PC-3 (cell line): ENCODE measurements around the gene ATXN7L1. TPM values are rescaled to one million over a fixed set of nuclear protein-coding genes. Genes with fewer than 3 reads are reported as not detected.

Source experiments
- ATAC-seq: fragments of 200-7000 bp; cut with Tn5 transposase; 2 replicates; pipeline ENCODE4 v1.9.1; 2020; ENCODE audit warnings: mild to moderate bottlenecking, moderate library complexity
- BruUV-seq: library from RNA; stranded (reverse); fragments of 400-500 nt; replicated peaks from 2 replicates; lab custom pipeline; 2021; lab: Mats Ljungman, UMichigan
- CTCF ChIA-PET: fragments of 300-600 bp; sonication (Branson Sonifier 250); formaldehyde crosslinking; loops from one replicate; lab custom pipeline; 2022; ENCODE audit warnings: antibody characterized with exemption; lab: Charles Lee
- POLR2A ChIA-PET: fragments of 300-600 bp; sonication (Branson Sonifier 250); formaldehyde crosslinking; loops from one replicate; lab custom pipeline; 2022; ENCODE audit warnings: antibody characterized with exemption; ENCODE audit not compliant: unreplicated experiment; lab: Charles Lee
- DNase-seq: peaks from one replicate; pipeline ENCODE4 v3.0.0-alpha.2; 2015
- H2AFZ ChIP-seq: fragments of 300-600 bp; sonication (generic); 2 replicates; pipeline ENCODE4 v1.6.0; 2016; ENCODE audit warnings: antibody characterized with exemption, low read length
- H3F3A ChIP-seq: fragments of 300-600 bp; sonication (generic); one replicate; pipeline ENCODE4 v1.6.0; 2017; ENCODE audit warnings: antibody characterized with exemption, low read length, control low read depth, mild to moderate bottlenecking; ENCODE audit not compliant: unreplicated experiment
- H3K27ac ChIP-seq: fragments of 300-600 bp; sonication (generic); 2 replicates; pipeline ENCODE4 v1.5.1; 2016; ENCODE audit warnings: mild to moderate bottlenecking, low read length
- H3K27me3 ChIP-seq: fragments of 300-600 bp; sonication (generic); 2 replicates; pipeline ENCODE4 v1.6.1; 2016; ENCODE audit warnings: low read length, mixed read lengths
- H3K36me3 ChIP-seq: fragments of 300-600 bp; sonication (generic); 2 replicates; pipeline ENCODE4 v1.6.1; 2016; ENCODE audit warnings: low read depth, mixed run types, low read length, mixed read lengths
- H3K4me1 ChIP-seq: fragments of 300-600 bp; sonication (generic); 2 replicates; pipeline ENCODE4 v1.5.1; 2016; ENCODE audit warnings: low read length; ENCODE audit not compliant: insufficient read depth
- H3K4me2 ChIP-seq: fragments of 300-600 bp; sonication (generic); 2 replicates; pipeline ENCODE4 v1.6.0; 2016; ENCODE audit warnings: low read length
- H3K4me3 ChIP-seq: fragments of 300-600 bp; sonication (generic); 2 replicates; pipeline ENCODE4 v1.5.1; 2016; ENCODE audit warnings: mild to moderate bottlenecking, low read length, mixed read lengths
- H3K79me2 ChIP-seq: fragments of 300-600 bp; sonication (generic); 2 replicates; pipeline ENCODE4 v1.6.1; 2017; ENCODE audit warnings: low read length, mixed read lengths
- H3K9ac ChIP-seq: fragments of 300-600 bp; sonication (generic); 2 replicates; pipeline ENCODE4 v1.6.0; 2016; ENCODE audit warnings: mild to moderate bottlenecking, low read length
- H3K9me2 ChIP-seq: fragments of 300-600 bp; sonication (generic); replicated peaks from 2 replicates; pipeline ENCODE4 v1.6.1; 2016; ENCODE audit warnings: mixed run types, low read length, mixed read lengths
- H3K9me3 ChIP-seq: fragments of 300-600 bp; sonication (generic); 2 replicates; pipeline ENCODE4 v1.6.1; 2016; ENCODE audit warnings: low read length, mixed read lengths
- H4K20me1 ChIP-seq: fragments of 300-600 bp; sonication (generic); 2 replicates; pipeline ENCODE4 v1.6.1; 2016; ENCODE audit warnings: low read length, mixed read lengths
- EZH2 ChIP-seq: fragments of 300-600 bp; sonication (generic); IDR thresholded peaks from one replicate; pipeline ENCODE4 v1.6.1; 2017; ENCODE audit warnings: antibody characterized with exemption, mild to moderate bottlenecking, low read length; ENCODE audit not compliant: unreplicated experiment
- EZH2phosphoT487 ChIP-seq: fragments of 300-600 bp; sonication (generic); IDR thresholded peaks from 2 replicates; pipeline ENCODE4 v1.6.1; 2018; ENCODE audit warnings: mild to moderate bottlenecking, antibody characterized with exemption, low read length, borderline replicate concordance
- intact Hi-C: fragments of 100-400 bp; cut with micrococcal nuclease; formaldehyde crosslinking; loops from 2 replicates; pipeline ENCODE4 v1.9.0; 2023
- total RNA-seq: library from RNA; depleted of rRNA; stranded (reverse); fragments of >200 nt; gene quantifications from 2 replicates; pipeline ENCODE4 v1.2.3, GENCODE V29; 2014
- TF ChIP-seq, protein P1 (sequence below): fragments of 300-600 bp; sonication (generic); conservative IDR thresholded peaks from 2 replicates; pipeline ENCODE4 v1.5.1; 2017; ENCODE audit warnings: antibody characterized with exemption, low read depth, mild to moderate bottlenecking, low read length

ATXN7L1 gene
- total RNA-seq, 1 experiment from 2014 or later = 16.0 TPM

GRCh38 chr7:105808703-105809590 lies 67.5 kb downstream of the ATXN7L1 start:
- intact Hi-C loops = loop anchor here (1.0 to 2.0 kb wide), 3 partner anchors 18 to 67 kb away; partner anchors contain the start of gene ATXN7L1
- ATAC-seq (peak; percentile 89), DNase-seq (peak; percentile 85)
- ChIA-PET POLR2A (interaction anchor here (0.7 kb wide), 1 partner anchor 190 kb away, joined by 4 read pairs; no protein-coding TSS in a partner anchor), CTCF (interaction anchor here (0.6 kb wide), 2 partner anchors 22 to 69 kb away, joined by 3 to 4 read pairs; no protein-coding TSS in a partner anchor)
- H3K9me3 ChIP-seq = no peaks in the 10 kb centered on the region
- TF ChIP-seq EZH2 = no peak
- TF ChIP-seq, protein P1, sequence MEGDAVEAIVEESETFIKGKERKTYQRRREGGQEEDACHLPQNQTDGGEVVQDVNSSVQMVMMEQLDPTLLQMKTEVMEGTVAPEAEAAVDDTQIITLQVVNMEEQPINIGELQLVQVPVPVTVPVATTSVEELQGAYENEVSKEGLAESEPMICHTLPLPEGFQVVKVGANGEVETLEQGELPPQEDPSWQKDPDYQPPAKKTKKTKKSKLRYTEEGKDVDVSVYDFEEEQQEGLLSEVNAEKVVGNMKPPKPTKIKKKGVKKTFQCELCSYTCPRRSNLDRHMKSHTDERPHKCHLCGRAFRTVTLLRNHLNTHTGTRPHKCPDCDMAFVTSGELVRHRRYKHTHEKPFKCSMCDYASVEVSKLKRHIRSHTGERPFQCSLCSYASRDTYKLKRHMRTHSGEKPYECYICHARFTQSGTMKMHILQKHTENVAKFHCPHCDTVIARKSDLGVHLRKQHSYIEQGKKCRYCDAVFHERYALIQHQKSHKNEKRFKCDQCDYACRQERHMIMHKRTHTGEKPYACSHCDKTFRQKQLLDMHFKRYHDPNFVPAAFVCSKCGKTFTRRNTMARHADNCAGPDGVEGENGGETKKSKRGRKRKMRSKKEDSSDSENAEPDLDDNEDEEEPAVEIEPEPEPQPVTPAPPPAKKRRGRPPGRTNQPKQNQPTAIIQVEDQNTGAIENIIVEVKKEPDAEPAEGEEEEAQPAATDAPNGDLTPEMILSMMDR = 0 out of 2 replicates have a peak, but pooled peaks have one; percentile 10
- H3K9ac ChIP-seq = peak overlapping the region; percentile 45
- no peaks in the 10 kb centered on the region for H3K79me2 ChIP-seq
- no peaks in the 10 kb centered on the region for H4K20me1 ChIP-seq
- no peaks in the 10 kb centered on the region for H3F3A ChIP-seq
- peak overlapping the region; percentile 83 for H3K27ac ChIP-seq
- no peak overlapping the region for H3K4me3 ChIP-seq
- BruUV-seq = no TSS peak
- H3K4me2 ChIP-seq = peak overlapping the region; percentile 51
- no peaks in the 10 kb centered on the region for H3K36me3 ChIP-seq
- no peaks in the 10 kb centered on the region for H3K9me2 ChIP-seq
- H2AFZ ChIP-seq = peak overlapping the region; percentile 39; the same call in 1 of the 2 replicates
- H3K27me3 ChIP-seq = no peaks in the 10 kb centered on the region
- peaks cover 33% of the 10 kb centered on the region for H3K4me1 ChIP-seq

DNA sequence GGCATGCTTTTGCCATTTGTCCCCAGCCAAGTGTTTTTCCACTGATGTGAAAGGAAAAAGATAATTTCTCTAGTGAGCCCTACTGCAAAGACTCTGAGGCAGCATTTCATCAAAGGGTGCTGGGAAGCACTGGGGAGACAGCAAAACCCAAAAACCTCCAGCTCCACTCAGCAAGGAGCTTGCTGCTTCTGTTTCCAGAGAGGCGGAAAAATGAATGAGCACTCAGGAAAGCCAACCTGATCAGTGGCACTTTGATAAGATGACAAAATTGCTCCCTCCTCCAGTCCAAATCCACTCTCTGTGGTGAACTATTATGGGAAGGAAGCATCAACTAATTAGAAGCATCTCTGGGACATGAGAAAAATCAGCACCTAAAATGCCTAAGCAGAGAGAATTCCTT lies 68.2 kb downstream of the ATXN7L1 start:
- ATAC-seq = no peak
- Histone ChIP-seq H3K9me3 (no peaks in the 10 kb centered on the region), H3K4me2 (no peak overlapping the region), H3F3A (no peaks in the 10 kb centered on the region), H3K27me3 (no peaks in the 10 kb centered on the region), H2AFZ (no peak overlapping the region), H3K9ac (peak overlapping the region; percentile 39; the same call in 1 of the 2 replicates), H4K20me1 (no peaks in the 10 kb centered on the region), H3K79me2 (no peaks in the 10 kb centered on the region), H3K4me1 (peaks cover 33% of the 10 kb centered on the region), H3K27ac (peak overlapping the region; percentile 83), H3K36me3 (no peaks in the 10 kb centered on the region), H3K9me2 (no peaks in the 10 kb centered on the region), H3K4me3 (no peak overlapping the region)
- CTCF ChIA-PET = interaction anchor here (0.6 kb wide), 1 partner anchor 70 kb away, joined by 3 read pairs; no protein-coding TSS in a partner anchor
- POLR2A ChIA-PET = no interaction called here
- no TSS peak for BruUV-seq
- intact Hi-C loops = loop anchor here (2.0 kb wide), 1 partner anchor 19 kb away; no protein-coding TSS in a partner anchor
- DNase-seq = no peak
- TF ChIP-seq, protein P1 = no peak

GRCh38 chr7:105807448-105807762 lies 69.0 kb downstream of the ATXN7L1 start:
- Histone ChIP-seq H3K27me3 (no peaks in the 10 kb centered on the region), H3K4me1 (peaks cover 37% of the 10 kb centered on the region), H3K79me2 (no peaks in the 10 kb centered on the region), H3F3A (no peaks in the 10 kb centered on the region), H3K4me2 (no peak overlapping the region), H4K20me1 (no peaks in the 10 kb centered on the region), H3K27ac (no peak overlapping the region), H3K9me3 (no peaks in the 10 kb centered on the region), H2AFZ (no peak overlapping the region), H3K9ac (no peak overlapping the region; the same call in 1 of the 2 replicates), H3K9me2 (no peaks in the 10 kb centered on the region), H3K36me3 (no peaks in the 10 kb centered on the region), H3K4me3 (no peak overlapping the region)
- CTCF ChIA-PET = no interaction called here
- intact Hi-C loops = no loop called here
- no TSS peak for BruUV-seq
- TF ChIP-seq EZH2phosphoT487 (no peak), EZH2 (no peak)
- TF ChIP-seq, protein P1 = no peak
- POLR2A ChIA-PET = no interaction called here
- ATAC-seq = no peak
- no peak for DNase-seq
